HTERT RPE-1 (cell line): Measurements from ENCODE around the gene CFI.

ENCODE experiments used
- in situ Hi-C: fragments of 300-500 bp; cut with MboI; formaldehyde crosslinking; loops from 4 replicates; pipeline ENCODE4 v1.14.3; 2020; ENCODE audit warnings: low sequenced_read_pairs

Gene CFI

GRCh38 chr4:109735566-109736365, 66.0 kb downstream of the CFI start:
- in situ Hi-C loops = no loop called here

GRCh38 chr4:109733728-109734127, 68.1 kb downstream of the CFI start:
- in situ Hi-C loops = no loop called here

DNA sequence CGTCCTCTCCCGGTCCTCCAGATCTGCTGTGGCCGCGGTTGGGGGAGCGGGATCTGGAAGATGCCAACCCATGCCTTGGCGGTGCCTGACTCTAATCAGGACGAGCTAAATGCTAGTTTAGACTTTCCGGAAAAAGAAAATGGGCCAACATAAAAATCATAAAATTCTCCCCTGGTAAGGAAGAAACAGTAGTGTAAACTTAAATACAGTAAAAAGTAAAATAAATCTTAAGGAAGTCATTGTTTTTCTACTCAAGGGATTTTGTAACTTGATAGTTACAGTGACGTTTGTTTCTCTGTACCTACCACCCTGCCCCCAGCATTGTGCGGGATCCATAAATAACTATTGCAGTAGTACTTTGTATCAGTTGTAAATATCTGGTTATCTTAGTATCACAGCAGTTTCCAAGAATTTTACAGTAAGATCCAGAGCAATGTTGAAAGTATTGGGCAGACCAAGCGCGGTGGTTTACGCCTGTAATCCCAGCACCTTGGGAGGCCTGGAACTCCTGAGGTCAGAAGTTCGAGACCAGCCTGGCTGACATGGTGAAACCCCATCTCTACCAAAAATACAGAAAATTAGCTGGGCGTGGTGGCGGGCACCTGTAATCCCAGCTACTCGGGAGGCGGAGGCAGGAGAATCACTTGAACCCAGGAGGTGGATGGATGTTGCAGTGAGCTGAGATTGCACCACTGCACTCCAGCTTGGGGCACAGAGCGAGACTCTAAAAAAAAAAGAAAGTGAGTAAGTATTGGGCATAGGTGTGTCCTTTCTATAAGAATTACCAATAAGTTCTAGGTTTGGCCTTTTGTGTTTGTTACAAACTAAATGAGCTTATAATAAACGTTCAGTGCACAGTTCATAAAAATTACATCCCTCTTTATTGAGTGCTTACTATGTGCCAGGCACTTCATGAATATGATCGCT, 70.9 kb downstream of the CFI start:
- in situ Hi-C loops = no loop called here

DNA sequence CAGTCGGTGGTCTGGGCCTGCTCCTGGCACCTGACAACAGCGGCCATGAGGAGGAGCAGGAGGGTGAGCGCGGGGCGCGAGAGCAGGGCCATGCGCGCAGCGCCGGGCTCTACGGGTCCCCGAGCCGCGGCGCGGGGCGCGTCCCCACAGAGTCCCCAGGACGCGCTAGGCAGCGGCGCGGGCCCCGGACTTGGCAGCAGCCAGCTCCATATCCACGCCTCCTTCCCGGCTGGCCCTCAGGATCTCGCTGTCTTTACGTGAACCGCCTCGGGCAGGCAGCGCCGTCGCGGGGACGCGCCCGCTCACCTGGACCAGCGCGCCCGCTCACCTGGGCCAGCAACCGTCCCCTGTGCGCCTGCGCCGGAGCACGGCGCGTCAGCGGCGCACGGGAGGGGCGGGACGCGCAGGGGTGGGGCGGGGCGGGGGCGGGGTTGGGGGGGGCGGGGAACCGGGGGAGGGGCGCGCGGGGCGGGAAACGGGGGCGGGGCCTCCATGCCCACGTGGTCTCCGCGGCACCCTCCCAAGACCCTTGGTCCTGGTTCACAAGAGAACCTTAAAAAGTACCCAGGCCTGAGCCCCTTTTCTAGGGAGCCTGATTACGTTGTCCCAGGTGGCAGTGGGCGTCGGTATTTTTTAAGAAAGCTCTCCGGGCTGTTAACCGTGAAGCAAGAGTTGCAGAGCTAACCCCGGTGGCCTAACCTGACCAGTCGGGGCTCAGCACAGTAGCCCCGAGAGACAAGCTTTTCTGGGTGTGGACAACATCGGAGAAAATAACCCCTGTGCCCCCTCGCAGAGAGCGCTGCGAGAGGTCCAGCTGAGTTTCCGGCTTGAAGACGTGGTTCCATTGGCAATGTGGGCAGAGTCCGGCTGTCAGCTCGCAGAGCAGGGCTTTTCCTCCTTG, 71.8 kb downstream of the CFI start, which contains the start of gene PLA2G12A:
Gene PLA2G12A (minus strand): TSS at position 353 of the 901 bp plus-strand sequence. CDS start 261 bp downstream, at position 92.
- in situ Hi-C loops = no loop called here

DNA sequence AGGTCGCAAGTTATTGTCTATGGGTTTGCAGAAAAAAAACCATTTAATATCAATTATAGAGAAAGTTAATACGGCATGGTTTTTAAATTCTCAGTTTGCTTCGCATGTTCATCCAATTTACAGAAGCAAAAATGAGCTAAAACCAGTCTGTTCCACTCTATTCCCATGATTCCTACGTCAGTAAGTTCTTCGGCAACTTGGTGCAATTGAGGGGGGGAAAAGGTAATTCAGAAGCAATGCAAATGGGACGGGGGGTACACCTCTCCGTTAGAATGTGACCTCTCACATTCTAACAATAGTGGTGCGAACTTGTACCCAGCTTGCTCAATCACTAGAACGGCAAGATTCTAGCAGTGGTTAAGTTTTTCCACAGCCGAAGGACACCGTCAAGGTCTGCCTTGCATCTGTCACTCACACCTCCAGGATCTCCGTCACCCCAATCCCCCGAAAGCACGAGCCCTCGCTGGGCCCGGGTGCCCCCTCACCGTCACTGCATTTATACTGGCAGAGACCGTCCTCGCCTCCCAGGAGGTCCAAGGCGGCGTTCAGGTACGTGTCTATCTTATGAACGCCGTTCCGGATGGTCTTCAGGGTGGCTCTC, 72.6 kb downstream of the CFI start:
- in situ Hi-C loops = no loop called here

- in situ Hi-C loops = no loop called here
Measured at GRCh38 chr4:109728385-109728784, 73.4 kb downstream of the CFI start.

DNA sequence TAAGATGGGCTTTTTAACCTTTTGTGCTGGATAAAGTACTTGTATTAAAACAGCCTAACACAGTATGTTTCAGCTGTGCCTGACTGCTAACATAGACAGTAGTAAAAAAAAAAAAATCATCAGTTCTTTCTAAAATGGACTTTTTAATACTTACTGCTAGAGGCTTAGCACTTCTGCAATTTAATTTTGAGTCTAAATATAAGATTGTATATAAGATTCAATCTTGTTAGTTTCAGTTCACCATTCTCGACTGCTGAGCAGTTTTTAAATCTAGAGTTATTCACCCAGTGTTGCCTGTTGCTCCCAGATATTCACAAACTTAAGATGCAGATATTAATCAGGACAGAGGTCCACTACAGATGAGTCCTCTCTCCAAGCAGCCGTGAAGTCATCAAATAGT, 78.7 kb downstream of the CFI start:
- in situ Hi-C loops = no loop called here

DNA sequence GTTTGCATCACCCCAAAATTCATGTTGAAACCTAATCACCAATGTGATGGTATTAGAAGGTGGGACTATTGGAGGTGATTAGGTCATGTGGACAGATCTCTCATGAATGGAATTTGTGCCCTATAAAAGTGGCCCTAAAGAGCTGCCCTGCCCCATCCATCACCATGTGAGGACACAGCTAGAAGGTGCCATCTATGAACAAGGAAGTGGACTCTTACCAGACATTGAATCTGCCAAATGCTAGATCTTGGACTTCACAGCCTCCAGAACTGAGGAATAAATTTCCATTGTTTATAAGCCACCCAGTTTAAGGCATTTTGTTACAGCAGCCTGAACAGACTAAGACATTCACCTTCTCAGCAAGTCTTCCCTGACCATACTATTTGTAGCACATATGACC, 79.4 kb downstream of the CFI start:
- in situ Hi-C loops = no loop called here

DNA sequence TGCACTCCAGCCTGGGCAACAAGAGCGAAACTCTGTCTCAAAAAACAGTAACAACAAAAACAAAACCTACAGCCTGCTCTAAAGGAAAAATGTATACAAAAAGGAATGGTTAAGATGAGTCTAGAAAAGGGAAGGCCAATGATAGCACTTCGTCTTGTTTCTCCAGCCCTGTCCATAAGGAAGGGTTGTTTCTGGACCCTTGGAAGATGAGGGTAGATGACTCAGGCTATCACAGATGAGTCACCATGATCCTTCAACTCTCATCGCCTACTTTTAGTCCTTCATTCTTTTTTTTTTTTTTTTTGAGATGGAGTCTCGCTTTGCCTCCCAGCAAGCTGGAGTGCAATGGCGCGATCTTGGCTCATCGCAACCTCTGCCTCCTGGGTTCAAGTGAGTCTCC, 80.8 kb downstream of the CFI start:
- in situ Hi-C loops = no loop called here

DNA sequence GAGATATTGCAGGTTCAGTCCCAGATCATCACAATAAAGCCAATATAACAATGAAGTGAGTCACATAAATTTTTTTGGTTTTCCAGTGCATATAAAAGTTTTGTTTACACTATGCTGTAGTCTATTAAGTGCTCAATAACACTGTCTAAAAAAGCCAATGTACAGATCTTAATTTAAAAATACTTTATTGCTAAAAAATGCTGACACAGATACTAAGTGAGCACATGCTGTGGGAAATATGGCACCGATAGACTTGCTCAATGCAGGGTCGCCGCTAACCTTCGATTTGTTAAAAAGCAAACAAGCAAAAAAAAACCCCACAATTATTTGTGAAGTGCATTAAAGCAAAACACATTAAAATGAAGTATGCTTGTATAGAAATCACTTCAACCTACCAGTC, 82.2 kb downstream of the CFI start:
- in situ Hi-C loops = no loop called here

- in situ Hi-C loops = no loop called here
Measured at GRCh38 chr4:109718759-109719158, 83.0 kb downstream of the CFI start.

DNA sequence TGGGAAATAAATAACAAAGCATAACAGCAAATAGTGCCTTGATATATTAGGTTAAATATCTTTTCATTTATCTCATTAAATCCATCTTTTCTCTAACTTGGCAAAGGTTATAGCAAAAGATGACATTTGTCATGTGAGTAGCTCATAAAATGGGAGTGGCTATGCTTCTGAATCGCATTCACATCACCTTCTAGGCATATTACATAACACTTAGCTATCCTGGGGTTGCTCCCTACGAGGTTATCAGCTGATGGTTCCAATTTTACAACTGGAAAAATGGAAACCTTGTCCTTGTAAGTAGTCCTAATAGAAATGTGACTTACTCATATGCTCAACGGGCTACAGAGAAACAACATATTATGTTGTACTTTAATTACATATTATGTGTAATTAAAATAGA, 88.3 kb downstream of the CFI start:
- in situ Hi-C loops = no loop called here

DNA sequence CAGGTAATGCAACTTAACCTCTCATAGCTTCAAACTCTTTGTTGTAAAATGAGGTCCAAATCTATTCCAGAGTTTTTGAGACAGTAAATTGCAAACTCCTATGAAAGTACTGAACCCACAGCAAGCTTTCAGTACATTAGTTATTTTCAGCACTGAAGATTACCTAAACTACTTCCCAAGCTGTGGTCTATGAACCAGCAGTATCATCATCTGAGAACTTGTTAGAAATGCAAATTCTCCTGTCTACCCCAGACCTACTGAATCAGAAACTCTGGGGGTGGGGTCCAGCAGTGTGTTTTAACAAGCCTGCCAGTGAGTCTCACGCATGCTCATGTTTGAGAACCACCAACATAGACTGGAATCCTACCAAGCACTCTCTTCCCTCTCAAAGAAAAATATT, 92.8 kb downstream of the CFI start:
- in situ Hi-C loops = no loop called here

DNA sequence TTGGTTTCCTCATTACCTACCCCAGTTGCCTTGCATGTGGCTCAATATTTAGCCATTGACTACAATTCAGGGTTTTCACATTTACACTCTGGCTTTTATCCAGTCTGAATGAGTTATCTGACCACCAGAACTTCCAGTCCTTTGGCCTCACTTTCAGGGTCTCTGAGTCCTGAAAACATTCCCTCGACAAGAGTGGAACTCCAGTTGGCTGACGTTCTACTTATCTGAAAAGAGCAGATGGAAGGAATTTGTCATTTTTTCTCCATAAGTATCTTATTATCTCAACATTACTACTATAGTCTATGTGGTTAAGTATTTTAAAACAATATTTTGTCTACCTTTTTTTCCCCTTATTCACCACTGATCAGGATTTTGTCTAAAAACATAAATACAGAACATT, 93.4 kb downstream of the CFI start:
- in situ Hi-C loops = no loop called here

DNA sequence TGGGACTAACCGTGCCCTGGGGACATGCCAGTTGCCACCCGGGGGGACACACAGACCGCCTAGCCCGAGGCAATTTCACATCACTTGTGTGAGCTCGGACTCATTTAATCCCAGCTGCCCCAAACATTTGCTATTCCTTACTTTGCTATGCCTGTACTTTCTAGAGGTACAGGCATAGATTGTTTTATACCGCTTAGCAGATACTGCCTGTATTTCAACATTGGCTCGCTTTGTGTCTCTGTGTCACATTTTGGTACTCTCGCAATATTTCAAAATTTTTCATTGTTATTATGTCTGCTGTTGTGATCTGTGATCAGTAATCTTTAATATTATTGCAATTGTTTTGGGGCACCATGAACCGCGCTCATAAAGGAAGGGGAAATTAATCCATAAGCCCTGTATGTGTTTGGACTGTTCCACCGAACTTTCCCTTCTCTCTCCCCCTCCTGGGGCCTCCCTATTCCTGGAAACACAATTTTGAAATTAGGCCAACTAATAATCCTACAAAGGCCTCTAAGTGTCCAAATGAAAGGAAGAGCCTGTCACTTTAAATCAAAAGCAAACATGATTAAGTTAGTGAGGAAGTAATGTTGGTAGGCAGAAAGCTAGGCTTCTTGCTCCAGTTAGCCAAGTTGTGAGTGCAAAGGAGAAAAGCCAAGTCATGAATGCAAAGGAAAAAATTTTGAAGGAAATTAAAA, 98.0 kb downstream of the CFI start:
- in situ Hi-C loops = no loop called here

DNA sequence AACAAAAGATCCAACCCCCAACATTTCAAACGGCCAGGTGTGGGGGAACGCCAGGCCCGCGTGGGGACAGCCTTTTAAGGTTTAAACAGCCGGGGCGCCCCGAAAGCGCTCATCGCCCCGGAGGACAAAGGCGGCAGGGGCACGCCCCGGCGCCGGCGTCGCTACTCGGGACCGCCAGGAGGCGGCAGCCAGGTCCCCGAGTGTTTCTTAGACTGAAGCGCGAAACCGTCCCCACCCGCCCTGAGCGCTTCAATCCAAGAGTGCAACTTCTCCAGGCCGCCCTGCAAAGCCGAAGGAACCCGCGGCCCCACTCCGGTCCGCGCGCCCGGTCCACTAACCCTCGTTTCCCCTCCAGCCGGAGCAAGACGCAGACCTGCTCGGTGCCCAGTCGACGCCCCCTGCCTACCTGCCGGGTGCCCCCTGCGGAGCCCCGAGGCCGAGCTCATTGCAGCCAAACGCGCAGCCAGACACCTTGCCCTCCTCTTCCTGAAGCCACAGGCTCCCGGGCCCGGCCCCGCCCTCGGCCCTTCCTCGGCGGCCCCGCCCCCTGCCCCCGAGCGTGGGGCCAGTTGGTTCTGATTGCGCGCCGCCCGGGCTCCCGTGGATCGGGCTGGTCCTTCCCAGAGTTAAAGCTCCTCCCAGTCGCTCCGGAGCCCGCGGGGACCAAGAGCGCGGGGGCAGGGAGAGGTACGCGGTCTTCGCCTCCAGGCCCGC, 98.7 kb downstream of the CFI start, which contains the start of gene CASP6:
Gene CASP6 (minus strand): TSS at position 496 of the 714 bp plus-strand sequence. CDS start 50 bp downstream, at position 446.
- in situ Hi-C loops = no loop called here

DNA sequence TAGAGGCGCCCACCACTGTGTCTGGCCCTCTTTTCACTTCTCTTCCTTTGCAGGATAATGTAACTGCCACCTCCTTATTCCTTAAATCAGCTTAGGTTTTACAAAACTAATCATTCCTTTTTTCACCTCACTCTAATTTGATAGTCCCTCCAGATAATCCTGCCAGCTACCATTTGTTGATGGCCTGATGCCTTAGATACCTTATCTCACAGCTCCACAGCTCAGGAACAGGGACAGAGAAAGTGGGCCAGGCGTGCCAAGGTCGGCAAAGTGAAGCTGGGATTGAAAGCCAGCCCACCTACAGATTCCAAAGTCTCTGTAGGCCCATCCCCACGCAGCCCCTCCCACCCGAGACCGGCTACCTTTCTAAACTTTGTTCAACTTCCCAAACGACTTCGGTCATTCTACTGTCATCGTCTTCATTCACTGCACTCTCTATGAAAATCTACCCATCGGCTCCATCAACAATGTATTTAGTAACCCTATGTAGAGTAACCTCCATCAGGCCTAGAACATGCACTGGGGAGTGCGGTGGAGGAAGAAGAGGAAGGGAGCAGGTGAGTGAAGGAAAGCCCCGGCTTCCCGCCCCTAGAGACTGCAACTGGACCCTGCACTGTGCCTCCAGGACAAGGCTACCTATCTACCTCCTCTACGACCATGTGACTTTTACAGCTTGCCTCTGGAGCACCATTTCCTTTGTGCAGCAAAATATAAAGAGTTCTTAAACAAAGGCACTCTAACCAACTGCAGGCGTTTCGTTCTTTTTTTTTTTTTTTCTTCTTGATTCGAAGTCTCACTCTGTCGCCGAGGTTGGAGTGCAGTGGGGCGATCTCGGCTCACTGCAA, 100.0 kb downstream of the CFI start:
- in situ Hi-C loops = no loop called here

- in situ Hi-C loops = no loop called here
Measured at GRCh38 chr4:109699553-109700225, 102.1 kb downstream of the CFI start.
